Measurements from ENCODE around the gene FARP1.

GRCh38 chr13:98214008-98214643, 71.2 kb downstream of the FARP1 start:
- TF ChIP-seq NR3C1 (IDR thresholded peaks at IDR 0.05) (no peak), CTCF (IDR thresholded peaks at IDR 0.05) (no peak), JUN (IDR thresholded peaks at IDR 0.05) (no peak), USF2 (IDR thresholded peaks at IDR 0.05) (no peak), MAX (IDR thresholded peaks at IDR 0.05) (no peak), EP300 (IDR thresholded peaks at IDR 0.05) (no peak), RAD21 (conservative IDR thresholded peaks at IDR 0.05 in 1 of 2, IDR thresholded peaks at IDR 0.05 in 1 of 2) (no peak), MAFK (IDR thresholded peaks at IDR 0.05; ENCODE audit: partially characterized antibody) (peak; percentile 64), RNF2 (IDR thresholded peaks at IDR 0.05; ENCODE audit: borderline replicate concordance, low read depth) (no peak), CBX2 (IDR thresholded peaks at IDR 0.05; ENCODE audit: borderline replicate concordance, low read depth) (no peak), ESRRA (IDR thresholded peaks at IDR 0.05; ENCODE audit: borderline replicate concordance, low read length) (no peak), ATOH8 (CRISPR knock-in tag; IDR thresholded peaks at IDR 0.05; ENCODE audit: low read depth) (no peak), RCOR1 (IDR thresholded peaks at IDR 0.05; ENCODE audit: low read depth, low read length) (no peak)

Data from A549 (cell line).